ENCODE measurements around the gene ZNF474.

- TF ChIP-seq ZNF580 (tag by site-specific recombination; IDR thresholded peaks at IDR 0.05): no peak
- TF ChIP-seq ZFP41 (tag by site-specific recombination; IDR thresholded peaks at IDR 0.05; ENCODE audit: borderline replicate concordance): no peak
Measured at GRCh38 chr5:122184676-122185255, 55.4 kb downstream of the ZNF474 start.

All from HEK293 (cell line).